Endometrial microvascular endothelial cells (primary cell): Measurements from ENCODE around the gene CROT. TPM values are rescaled to one million over a fixed set of nuclear protein-coding genes. Genes with fewer than 3 reads are reported as not detected.
"Not testable (repeated sequence)": the region's sequence is repeated elsewhere in the genome, so short reads cannot be mapped to it uniquely, and the experiment has no call there.

Source experiments
- in situ Hi-C: cut with HindIII; loops from 2 replicates; pipeline ENCODE4 v1.10.0; 2017; ENCODE audit warnings: low sequenced_read_pairs, low pct_unique_long_range_greater_than_20kb; ENCODE audit errors: inconsistent ontology term
- total RNA-seq: library from RNA; depleted of rRNA; stranded (reverse); fragments of >200 nt; gene quantifications from one replicate; pipeline ENCODE4 v1.2.3, GENCODE V29; 2015; ENCODE audit errors: inconsistent ontology term

CROT gene, protein sequence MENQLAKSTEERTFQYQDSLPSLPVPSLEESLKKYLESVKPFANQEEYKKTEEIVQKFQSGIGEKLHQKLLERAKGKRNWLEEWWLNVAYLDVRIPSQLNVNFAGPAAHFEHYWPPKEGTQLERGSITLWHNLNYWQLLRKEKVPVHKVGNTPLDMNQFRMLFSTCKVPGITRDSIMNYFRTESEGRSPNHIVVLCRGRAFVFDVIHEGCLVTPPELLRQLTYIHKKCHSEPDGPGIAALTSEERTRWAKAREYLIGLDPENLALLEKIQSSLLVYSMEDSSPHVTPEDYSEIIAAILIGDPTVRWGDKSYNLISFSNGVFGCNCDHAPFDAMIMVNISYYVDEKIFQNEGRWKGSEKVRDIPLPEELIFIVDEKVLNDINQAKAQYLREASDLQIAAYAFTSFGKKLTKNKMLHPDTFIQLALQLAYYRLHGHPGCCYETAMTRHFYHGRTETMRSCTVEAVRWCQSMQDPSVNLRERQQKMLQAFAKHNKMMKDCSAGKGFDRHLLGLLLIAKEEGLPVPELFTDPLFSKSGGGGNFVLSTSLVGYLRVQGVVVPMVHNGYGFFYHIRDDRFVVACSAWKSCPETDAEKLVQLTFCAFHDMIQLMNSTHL
- total RNA-seq: 5.8 TPM

DNA sequence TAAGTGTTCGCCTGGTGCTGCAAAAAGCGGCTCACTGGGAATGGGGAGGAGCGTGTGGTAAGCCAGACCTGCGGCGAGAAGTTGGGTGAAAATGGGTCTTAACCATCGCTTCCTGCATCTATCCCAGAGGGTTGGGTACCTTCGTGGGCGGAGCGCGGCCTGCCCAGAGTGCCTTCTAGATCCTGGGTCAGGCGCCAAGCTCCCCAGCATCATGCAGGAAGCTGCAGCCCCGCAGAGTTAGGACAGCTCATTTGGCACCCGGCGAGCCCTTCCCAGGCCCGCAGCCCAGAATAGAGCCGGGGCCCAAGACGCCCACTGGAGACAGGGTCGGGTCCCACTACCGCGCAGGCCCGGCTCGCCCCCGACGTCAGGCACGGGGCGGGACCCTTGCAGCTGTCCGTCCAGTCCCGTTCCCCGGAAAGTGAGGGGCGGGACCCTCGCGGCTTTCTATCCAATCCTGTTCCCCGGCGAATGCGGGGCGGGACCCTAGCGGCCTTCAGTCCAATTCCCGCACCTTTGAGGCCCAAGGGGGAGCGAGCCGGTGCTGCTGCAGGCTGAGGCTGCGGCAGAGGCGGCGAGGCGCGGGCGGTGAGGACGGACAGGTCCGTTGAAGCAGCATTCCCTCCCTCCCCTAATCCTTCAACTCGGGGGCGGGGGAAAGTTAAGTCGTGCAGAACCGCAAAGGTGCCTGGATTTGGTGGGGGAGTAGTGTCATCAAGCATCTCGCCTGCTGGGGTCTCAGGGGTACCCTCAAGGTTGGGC, at the start of gene CROT:
TSS of gene CROT (plus strand) at position 499 of the 762 bp plus-strand sequence. CDS start 3,405 bp downstream, outside the sequence.
- in situ Hi-C loops: no loop called here

DNA sequence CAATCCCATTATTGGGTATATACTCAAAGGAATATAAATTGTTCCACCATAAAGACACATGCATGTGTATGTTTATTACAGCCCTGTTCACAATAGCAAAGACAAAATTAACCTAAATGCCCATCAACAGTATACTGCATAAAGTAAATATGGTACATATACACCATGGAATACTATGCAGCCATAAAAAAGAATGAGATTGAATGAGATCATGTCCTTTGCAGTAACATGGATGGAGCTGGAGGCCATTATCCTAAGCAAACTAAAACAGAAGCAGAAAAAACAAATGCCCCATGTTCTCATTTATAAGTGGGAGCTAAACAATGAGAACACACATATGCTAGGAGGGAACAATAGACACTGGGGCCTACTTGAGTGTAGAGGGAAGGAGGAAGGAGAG, 44.7 kb upstream of the CROT start:
- in situ Hi-C loops: no loop called here

DNA sequence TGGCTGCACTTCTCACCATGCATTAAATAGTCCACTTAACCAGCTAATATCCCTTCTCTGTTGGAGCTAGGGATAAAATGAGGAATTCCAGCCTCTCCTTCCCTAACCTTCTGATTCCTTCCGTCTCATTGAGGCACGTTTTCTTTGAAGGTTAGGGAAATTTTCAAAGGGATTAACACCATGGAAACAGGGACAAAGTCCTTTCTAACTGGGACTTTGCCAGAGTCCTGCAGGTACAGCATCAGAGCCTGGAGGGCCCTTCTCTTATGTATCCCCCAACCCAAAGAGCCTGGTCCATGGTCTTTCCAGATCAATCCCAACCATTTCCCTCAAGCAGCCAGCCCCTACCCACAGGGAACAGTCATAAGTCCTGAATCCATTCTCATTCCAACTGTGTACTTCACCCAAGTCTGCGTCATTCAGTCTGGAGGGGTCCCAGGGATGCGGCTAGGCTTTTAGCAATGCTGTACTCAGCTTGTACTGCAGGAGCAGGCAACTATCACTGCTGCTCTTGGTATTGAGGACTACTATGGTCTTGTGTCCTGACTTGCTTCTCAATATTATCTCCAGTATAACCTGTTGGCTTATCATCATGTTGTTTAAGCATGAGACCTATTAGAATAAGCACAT, 34.6 kb upstream of the CROT start:
- in situ Hi-C loops: no loop called here

DNA sequence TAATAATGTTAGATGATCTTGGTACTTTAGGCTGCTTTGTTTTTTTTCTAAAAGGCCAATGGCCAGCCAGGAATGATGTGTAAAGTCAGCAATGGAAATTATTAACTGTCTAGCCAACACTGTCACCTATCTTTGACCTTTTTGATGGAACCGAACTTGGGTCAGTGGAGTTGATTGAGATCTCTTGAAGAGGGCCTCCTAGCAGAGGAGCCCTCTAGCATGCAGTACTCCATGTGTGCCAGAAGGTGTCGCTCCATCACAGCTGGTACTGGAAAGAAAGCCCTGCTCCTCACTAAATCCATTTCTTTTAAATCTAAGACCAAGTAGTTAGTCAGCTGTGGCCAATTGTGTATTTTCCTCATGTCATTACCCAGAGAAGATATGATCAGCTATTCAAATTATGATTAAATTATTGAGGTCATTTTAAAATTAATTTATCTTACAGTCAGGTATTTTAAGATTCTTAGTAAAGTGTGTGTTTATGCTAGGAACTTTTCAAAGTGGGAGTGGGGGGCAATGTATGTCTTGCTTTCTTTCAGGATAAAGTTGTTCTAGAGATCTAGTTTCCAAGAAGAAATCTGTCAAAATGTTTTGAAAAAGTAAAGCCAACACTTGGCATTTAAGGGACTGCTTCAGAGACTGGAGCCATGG, 33.1 kb upstream of the CROT start:
- in situ Hi-C loops: no loop called here

DNA sequence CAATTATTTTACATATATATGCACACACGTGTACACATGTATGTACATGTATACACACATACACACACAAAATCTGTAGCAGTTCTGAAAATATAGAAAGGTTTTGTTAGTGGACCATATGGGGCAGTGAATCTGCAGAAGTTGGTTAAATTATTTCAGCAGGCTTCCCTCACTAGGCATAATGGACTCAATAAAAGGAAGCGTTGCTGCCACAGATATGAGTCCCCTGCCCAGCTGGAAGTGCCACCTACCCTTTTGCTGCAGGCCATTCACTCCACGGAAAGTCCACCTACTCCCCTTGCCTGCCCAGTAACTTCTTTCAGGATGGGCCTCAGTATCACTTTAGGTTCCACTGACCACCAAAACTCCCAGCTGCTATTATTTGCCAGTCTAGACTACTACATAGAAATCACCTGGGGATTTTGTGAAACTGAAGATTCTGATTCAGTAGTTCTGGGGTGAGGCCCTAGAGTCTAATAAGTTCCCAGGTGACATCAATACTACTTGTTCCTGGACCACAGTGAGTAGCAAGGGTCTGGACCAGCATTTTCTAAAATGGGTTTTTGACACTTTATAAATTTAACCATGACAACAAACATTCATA, 29.3 kb upstream of the CROT start:
- in situ Hi-C loops: no loop called here

DNA sequence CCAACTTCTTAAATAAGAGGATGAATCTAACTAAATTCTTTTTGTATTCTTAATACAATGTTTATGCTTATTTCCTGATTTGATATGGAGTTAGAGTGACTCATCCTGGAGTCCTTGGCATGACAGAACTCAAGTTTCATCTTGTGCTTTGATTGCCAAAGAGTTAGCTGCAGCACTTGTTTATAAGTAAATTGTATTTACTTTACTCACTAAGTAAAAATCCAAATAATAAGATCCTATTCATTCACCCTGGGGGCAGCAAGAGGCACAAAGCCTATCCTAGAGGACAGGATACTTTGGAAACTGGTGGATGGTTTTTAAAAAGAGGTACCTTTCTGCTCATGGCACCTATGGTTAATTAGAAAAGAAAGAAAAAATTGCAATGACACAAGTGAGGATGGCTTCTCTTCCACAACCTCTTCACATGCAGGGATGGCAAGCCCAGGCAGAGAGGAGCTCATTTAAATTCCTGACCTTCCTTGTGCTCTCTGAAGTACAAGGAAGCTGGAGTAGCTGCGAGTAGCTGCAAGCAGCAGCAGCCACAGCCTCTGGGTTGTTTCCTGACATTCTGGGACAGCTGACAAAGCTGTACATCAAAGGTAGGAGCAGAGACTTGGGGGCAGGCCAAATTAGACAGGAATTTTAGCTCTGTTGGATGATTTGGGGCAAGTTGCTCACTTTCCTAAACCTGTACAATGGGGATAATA, 28.5 kb upstream of the CROT start:
- in situ Hi-C loops: no loop called here

DNA sequence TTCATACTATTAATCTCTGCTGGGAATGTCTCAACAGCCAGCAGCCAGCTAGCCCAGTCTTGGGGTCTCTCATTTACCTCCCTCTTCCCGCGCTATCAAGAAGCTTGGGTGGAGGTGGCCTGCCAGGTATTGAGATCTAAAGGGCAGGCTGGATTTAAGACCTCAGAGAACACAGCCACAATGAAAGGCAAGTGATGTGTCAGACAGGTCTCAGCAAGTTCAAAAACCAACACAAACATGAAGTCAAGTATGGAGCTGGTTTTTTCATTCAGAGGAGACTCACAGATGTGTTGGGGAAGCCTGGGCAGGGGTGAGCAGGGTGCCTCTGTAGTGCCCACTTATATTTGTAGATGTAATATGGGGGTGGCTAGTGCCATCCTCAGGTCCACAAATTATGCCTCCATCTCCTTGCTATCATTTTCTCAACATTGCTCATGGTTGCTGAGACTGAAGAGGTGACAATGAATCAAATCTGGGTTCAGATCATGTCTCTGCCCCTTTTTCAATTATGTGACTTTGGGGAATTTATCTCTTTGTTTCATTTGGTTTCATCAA, 27.7 kb upstream of the CROT start:
- in situ Hi-C loops: no loop called here

DNA sequence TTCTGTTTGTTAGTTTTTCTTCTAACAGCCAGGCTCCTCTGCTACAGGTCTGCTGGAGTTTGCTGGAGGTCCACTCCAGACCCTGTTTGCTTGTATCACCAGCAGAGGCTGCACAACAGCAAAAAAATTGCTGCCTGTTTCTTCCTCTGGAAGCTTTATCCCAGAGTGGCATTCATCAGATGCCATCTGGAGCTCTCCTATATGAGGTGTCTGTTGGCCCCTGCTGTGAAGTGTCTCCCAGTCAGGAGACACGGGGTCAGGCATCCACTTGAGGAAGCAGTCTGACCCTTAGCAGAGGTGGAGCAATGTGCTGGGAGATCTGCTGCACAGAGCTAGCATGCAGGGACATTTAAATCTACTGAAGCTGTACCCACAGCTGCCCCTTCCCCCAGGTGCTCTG, 26.7 kb upstream of the CROT start:
- in situ Hi-C loops: no loop called here

DNA sequence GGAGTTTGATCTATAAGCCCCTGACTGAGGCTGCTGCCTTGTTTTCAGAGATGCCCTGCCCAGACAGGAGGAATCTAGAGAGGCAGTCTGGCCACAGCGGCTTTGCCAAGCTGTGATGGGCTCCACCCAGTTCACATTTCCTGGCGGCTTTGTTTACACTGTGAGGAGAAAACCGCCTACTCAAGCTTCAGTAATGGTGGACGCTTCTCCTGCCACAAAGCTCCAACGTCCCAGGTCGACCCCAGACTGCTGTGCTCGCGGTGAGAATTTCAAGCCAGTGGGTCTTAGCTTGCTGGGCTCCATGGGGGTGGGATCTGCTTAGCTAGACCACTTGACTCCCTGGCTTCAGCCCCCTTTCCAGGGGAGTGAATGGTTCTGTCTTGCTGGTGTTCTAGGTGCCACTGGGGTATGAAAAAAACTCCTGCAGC, 26.3 kb upstream of the CROT start:
- in situ Hi-C loops: not testable (repeated sequence)

DNA sequence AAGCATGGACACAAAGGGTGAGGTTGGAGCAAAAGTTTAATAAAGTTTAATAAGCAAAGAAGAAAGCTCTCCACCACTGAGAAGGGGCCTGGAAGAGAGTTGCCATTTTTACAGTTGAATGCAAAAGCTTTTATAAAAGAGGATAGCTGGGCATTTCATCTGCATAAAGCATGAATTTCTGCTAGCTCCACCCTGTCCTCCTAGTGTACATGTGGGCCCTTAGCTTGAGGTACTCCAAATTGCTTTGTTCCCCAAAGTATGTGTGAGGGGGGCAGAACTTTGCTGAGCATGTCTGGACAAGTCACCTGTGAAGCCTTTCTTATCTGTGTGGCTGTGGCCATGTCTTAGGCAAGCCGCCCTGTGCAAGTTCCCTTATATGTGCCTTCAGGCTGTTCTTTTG, 22.6 kb upstream of the CROT start:
- in situ Hi-C loops: no loop called here

DNA sequence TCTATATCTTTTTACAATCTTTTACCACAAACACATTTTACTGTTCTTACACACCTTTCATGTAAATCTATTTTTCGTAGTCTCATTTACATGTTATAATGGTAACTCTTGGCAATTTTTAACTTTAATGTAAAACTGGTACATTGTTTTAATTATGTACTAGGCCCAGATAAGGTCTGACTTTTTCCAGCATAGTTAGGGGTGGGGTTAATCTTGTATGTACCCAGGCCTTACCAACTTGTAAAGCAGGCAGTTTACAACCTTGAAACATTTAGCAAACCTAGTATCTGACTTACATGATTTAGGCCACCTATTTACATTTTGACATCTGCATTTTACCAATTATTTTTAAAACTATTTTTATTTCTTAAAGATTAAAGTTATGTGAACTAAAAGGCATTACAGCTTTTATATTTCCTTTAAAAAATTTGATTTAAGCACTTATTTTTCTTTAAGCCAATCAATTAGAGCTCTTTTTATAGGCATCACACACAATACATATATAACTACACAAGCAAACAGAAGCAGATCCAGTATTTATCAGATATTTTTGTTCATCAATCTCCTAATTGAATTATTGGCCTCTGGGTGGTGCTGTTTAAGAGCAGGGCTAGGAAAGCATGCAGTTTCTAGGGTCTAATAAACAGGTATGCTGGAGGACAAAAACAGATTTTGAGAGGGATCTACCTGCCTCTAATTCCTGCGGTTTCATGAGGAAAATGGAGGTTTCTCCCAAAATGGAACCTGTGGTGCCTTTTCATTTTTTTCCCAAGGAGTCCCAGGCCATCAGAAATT, 19.7 kb upstream of the CROT start:
- in situ Hi-C loops: no loop called here

DNA sequence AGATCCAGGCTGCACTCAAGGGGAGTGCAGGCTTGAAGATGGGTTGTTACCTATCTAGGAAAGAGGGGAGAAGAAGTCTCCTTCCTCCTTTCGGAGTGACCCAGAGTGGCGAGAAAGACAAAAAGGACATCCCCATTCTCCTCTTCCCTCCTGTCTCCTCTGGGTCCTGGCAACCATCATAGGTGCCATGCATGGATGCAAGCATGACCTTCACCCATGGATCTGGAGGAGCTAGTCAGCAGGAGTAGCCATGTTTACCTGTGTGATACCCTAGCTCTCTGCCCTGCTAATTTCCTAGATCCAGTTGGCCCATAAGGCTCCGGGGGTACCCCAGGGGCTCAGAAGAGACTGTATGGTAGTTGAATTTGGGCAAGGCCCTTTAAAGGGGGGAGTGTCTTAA, 17.2 kb upstream of the CROT start:
- in situ Hi-C loops: no loop called here

DNA sequence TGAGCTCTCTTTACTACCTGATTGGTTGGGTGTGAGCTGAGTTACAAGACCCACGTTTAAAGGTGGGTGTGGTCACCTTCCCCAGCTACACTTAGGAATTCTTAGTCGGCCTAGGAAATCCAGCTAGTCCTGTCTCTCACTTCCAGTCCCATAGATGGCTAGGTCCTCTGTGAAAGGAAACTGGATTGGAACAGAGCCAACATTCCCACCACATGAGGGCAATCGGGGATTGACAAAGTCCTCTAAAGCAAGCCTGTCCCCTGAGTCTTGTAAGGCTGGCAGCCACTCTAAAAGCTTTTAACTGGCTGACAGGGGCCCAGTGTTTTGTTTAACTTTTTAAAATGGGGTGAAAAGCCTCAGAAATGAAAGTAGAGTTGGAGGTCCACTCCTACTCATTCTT, 15.1 kb upstream of the CROT start:
- in situ Hi-C loops: no loop called here

DNA sequence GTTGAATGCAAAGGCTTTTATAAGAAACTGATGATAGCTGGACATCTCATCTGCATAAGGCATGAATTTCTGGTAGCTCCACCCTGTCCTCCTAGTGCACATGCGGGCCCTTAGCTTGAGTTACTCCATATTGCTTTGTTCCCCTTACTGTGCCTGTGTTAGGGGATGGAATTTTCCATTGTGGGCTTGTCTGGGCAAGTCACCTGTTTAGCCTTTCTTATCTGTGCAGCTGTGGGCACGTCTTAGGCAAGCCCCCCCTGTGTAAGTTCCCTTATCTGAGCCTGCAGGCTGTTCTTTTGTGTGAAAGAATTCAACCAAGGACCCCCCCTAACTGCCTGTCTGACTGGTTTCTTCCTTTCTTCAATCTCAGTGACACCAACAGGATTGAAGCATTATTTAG, 14.5 kb upstream of the CROT start:
- in situ Hi-C loops: no loop called here

DNA sequence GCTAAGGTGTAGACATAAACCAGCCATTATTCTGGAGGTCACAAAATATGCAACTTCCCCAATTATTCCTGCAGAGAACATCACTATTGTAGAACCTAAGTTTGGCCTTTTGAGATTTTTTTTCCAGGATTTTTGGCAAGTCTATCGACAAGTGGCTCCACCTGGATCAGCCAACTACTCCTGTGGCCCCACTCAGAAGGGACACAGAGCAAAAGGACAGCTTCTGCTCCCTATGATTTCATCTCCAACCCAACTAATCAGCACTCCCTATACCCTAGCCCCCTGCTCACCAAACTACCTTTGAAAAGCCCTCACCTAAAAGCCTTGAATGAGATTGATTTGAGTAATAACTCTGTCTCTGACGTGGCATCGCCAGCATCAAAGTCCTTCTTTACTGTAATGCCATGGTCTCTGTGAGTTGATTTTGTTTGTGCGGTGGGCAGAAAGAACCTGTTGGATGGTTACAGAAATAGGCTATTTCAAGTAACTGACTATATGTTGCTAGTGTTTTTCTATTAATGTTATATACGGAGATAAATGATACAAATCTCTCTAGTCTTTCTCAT, 13.7 kb upstream of the CROT start:
- in situ Hi-C loops: no loop called here

DNA sequence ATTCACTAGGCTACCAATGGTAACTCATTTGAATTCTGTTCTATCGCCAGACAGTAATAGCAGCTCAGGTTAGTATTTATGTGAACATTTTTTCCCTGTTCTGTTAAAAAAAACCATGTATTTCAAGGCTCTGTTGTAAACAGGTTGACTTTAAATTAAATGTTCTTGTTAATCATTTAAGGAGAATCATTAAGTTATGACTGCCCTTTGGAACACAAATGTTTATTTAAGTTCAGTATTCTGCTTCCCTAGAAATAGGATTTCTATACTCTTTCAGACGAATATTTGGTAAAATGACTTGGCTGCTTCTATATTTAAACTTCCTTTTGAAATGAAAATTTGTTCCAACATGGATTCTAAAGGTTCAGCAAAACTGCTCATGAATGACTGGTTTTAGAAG, 13.1 kb upstream of the CROT start:
- in situ Hi-C loops: no loop called here

DNA sequence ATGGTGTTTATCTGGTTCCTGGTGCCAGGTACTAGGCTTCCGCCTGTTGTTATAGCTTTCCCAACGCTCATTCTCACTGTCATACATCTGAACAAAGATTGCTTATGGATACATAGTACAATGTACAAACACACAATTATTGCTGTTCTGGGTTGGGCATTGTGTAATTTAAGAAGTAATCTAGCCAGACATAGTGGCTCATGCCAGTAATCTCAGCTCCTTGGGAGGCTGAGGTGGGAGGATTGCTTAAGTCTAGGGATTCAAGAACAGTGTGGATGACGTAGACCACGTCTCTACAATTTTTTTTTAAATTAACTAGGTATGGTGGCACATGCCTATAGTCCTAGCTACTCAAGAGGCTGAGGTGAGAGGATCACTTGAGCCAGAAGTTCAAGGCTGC, 9.3 kb upstream of the CROT start:
- in situ Hi-C loops: no loop called here
